ENCODE results near the gene ITGB7. TPM values are rescaled to one million over a fixed set of nuclear protein-coding genes. Genes with fewer than 3 reads are reported as not detected.

The ITGB7 gene
- total and polyA plus RNA-seq, 9 of the 15 experiments (the other 6 are each of a cell fraction or from before 2014, with no cell fraction given), result 0.06 to 2.0 (median 0.67) TPM

DNA sequence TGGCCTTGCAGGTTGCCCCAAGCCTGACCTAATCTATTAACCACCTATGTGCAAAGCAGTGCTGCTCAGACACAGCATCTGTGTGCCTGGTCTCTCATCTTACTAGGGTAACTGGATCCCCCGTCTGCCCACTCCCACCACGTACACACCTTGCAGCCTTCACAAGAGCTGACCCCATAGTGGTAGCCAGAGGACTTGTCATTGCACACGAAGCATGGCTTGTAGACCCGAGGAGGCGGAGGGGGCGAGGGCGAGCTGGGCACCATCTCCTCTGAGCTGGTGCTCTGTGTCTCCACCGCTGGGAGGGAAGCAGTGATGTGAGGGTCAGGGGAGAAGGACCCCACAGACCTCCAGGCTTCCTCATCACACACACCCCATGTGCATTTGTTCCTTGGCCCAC lies 8.4 kb upstream of the ITGB7 start:
- no peaks in the 10 kb centered on the region for H3K27me3 ChIP-seq (ENCODE audit: control insufficient read depth in 2 of 2, insufficient read depth in 2 of 2, low read length in 2 of 2)
- H3K4me1 ChIP-seq (replicated peaks in 1 of 2; ENCODE audit: control insufficient read depth in 2 of 2, insufficient read depth in 2 of 2, low read length in 2 of 2), result peaks cover 19 to 52% of the 10 kb centered on the region in 2 experiments
- H3K9me3 ChIP-seq (replicated peaks; ENCODE audit: control insufficient read depth, insufficient read depth, low read depth, low read length), result no peaks in the 10 kb centered on the region
- H2AFZ ChIP-seq (ENCODE audit: low read depth, low read length), result no peak overlapping the region
- no peak for FAIRE-seq
- no peak overlapping the region for H3K27ac ChIP-seq (ENCODE audit: extremely low read depth, low read depth, low read length)
- ATAC-seq, result no peak
- BruUV-seq (replicated peaks), result no TSS peak
- 85% methylated on average over 6 of the region's 8 CpGs for WGBS (ENCODE audit: insufficient coverage, low coverage, missing lambda C conversion rate)
- in situ Hi-C loops (cut with MboI), result no loop called here
- intact Hi-C loops (cut with micrococcal nuclease), result no loop called here
- TF ChIP-seq ETV1 (tag; conservative IDR thresholded peaks at IDR 0.05; ENCODE audit: low read depth) (no peak), ZNF184 (CRISPR knock-in tag; IDR thresholded peaks at IDR 0.05) (no peak), KLF6 (CRISPR knock-in tag; IDR thresholded peaks at IDR 0.05; ENCODE audit: borderline replicate concordance) (no peak), NFE2L1 (tag; IDR thresholded peaks at IDR 0.05; ENCODE audit: borderline replicate concordance, low read depth) (no peak), CEBPG (CRISPR knock-in tag; IDR thresholded peaks at IDR 0.05) (no peak), CEBPG (tag; conservative IDR thresholded peaks at IDR 0.05 in 1 of 2, IDR thresholded peaks at IDR 0.05 in 1 of 2) (no peak), ZNF175 (CRISPR knock-in tag; IDR thresholded peaks at IDR 0.05; ENCODE audit: low read depth) (no peak), EWSR1 (IDR thresholded peaks at IDR 0.05; ENCODE audit: borderline replicate concordance, low read depth, partially characterized antibody) (no peak), ZNF778 (CRISPR knock-in tag; IDR thresholded peaks at IDR 0.05) (no peak), MTA1 (IDR thresholded peaks at IDR 0.05; ENCODE audit: borderline replicate concordance) (no peak), HDAC3 (IDR thresholded peaks at IDR 0.05; ENCODE audit: borderline replicate concordance, partially characterized antibody) (no peak), JUN (IDR thresholded peaks at IDR 0.05; ENCODE audit: borderline replicate concordance, low read depth, low read length) (no peak), JUN (CRISPR knock-in tag; IDR thresholded peaks at IDR 0.05; ENCODE audit: borderline replicate concordance) (no peak), RBM15 (IDR thresholded peaks at IDR 0.05; ENCODE audit: insufficient read depth, low read length) (no peak), RHOXF2B (CRISPR knock-in tag; conservative IDR thresholded peaks at IDR 0.05) (no peak)
- TF ChIP-seq, protein P1, sequence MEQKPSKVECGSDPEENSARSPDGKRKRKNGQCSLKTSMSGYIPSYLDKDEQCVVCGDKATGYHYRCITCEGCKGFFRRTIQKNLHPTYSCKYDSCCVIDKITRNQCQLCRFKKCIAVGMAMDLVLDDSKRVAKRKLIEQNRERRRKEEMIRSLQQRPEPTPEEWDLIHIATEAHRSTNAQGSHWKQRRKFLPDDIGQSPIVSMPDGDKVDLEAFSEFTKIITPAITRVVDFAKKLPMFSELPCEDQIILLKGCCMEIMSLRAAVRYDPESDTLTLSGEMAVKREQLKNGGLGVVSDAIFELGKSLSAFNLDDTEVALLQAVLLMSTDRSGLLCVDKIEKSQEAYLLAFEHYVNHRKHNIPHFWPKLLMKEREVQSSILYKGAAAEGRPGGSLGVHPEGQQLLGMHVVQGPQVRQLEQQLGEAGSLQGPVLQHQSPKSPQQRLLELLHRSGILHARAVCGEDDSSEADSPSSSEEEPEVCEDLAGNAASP (IDR thresholded peaks at IDR 0.05), result no peak
- TF ChIP-seq, protein P2, sequence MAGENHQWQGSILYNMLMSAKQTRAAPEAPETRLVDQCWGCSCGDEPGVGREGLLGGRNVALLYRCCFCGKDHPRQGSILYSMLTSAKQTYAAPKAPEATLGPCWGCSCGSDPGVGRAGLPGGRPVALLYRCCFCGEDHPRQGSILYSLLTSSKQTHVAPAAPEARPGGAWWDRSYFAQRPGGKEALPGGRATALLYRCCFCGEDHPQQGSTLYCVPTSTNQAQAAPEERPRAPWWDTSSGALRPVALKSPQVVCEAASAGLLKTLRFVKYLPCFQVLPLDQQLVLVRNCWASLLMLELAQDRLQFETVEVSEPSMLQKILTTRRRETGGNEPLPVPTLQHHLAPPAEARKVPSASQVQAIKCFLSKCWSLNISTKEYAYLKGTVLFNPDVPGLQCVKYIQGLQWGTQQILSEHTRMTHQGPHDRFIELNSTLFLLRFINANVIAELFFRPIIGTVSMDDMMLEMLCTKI (IDR thresholded peaks at IDR 0.05; ENCODE audit: partially characterized antibody), result no peak
- TF ChIP-seq, protein P3, sequence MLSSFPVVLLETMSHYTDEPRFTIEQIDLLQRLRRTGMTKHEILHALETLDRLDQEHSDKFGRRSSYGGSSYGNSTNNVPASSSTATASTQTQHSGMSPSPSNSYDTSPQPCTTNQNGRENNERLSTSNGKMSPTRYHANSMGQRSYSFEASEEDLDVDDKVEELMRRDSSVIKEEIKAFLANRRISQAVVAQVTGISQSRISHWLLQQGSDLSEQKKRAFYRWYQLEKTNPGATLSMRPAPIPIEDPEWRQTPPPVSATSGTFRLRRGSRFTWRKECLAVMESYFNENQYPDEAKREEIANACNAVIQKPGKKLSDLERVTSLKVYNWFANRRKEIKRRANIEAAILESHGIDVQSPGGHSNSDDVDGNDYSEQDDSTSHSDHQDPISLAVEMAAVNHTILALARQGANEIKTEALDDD (IDR thresholded peaks at IDR 0.05), result no peak
- ChIA-PET POLR2A (interaction anchor here (0.7 to 1.5 kb wide), 5 partner anchors 8 to 85 kb away, joined by 3 to 4 read pairs (median 3); partner anchors contain the start of gene ITGB7), CTCF (ENCODE audit: low intra/inter-chr PET ratio) (interaction anchor here (1.1 to 4.5 kb wide), 2 partner anchors 53 to 72 kb away, joined by 4 to 41 read pairs; partner anchors contain the start of gene ESPL1)
- peaks cover 40% of the 10 kb centered on the region; the same call in 2 of the 3 replicates for H3K36me3 ChIP-seq (ENCODE audit: control insufficient read depth, insufficient read depth, low read length)
- DNase-seq (ENCODE audit: extremely low read depth in 1 of 4, low spot score in 3 of 4), result no peak
- H4K20me1 ChIP-seq (replicated peaks; ENCODE audit: control insufficient read depth, insufficient read depth, low read length), result no peaks in the 10 kb centered on the region
- H3K9ac ChIP-seq (ENCODE audit: insufficient read depth in 1 of 2, low read depth in 2 of 2, low read length in 2 of 2), result peak overlapping the region in 1 of 2 experiments; percentile 7; a peak in 1 of 4 replicates
- no peak overlapping the region for H3K4me3 ChIP-seq
- no peaks in the 10 kb centered on the region for H3K9me1 ChIP-seq (ENCODE audit: control insufficient read depth, insufficient read depth, low read length)
- H3K4me2 ChIP-seq (ENCODE audit: insufficient read depth, low read length), result no peak overlapping the region
- peaks cover 24% of the 10 kb centered on the region for H3K79me2 ChIP-seq (ENCODE audit: control insufficient read depth, insufficient read depth, low read length)
